ENCODE results near the gene DPP6.

Gene DPP6

GRCh38 chr7:154451480-154452457, 399.6 kb downstream of the DPP6 start:
- no peak for DNase-seq (ENCODE audit: low read depth)

- no peak for DNase-seq (ENCODE audit: low read depth)
Observed at GRCh38 chr7:154463794-154464193, 411.6 kb downstream of the DPP6 start.

DNA sequence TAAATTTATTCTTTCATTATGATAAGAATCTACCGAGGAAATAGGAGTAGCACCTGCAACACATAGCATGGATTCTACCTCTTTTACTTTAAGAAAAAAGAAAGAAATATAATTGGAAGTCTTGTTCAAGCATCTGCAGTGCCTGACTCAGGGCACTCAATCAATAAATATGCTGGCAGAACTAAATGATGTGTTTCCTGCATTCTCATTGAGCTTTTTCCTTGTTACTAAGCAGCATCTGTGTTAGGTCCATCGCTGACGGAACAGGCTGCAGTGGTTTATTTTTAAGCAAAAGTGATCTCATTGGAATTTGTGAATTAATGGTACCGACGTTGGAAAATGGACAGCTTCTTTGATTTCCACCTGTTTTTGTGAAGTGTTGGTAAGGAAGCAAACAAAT, 417.5 kb downstream of the DPP6 start:
- no peak for DNase-seq (ENCODE audit: low read depth)

GRCh38 chr7:154472343-154472742, 420.1 kb downstream of the DPP6 start:
- DNase-seq (ENCODE audit: low read depth): no peak

DNA sequence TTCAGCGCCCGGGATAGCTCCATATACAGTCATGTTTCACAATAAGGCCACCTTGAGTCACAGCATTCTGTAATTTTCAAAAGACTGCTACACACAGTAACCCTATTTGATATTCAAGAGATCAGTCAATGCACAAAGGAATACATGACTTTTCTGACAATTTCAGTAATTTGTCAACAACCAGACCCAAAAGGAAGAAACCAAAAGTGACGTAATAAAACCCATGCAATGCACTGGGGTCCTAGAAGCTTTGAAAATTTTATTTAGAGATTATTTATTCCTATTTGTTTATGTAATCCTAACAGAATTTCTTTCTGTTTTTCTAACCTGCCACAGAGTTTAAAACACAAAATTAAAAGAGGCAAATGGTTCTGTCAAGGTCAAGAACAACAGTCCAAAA, 421.2 kb downstream of the DPP6 start:
- no peak for DNase-seq (ENCODE audit: low read depth)

GRCh38 chr7:154474903-154475520, 422.8 kb downstream of the DPP6 start:
- no peak for DNase-seq (ENCODE audit: low read depth)

DNA sequence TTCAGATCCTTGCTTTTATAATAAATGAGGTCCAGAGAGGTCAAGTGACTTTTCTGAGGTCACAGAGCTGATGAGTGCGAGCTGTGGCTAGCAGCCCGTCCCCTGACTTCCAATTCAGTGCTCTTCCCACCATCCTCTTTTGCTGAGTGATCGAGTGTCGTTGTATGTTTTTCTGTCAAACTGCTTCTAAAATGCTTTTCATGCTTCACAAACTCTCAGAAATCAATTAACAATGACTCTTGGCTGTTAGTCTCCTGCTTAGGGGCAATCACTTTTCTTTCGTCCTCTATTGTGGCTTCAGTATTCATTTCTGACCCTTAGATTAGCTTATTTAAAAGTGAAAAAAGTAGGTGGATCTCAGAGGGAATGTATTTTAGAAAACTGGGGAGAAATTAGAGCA, 423.7 kb downstream of the DPP6 start:
- no peak for DNase-seq (ENCODE audit: low read depth)

DNA sequence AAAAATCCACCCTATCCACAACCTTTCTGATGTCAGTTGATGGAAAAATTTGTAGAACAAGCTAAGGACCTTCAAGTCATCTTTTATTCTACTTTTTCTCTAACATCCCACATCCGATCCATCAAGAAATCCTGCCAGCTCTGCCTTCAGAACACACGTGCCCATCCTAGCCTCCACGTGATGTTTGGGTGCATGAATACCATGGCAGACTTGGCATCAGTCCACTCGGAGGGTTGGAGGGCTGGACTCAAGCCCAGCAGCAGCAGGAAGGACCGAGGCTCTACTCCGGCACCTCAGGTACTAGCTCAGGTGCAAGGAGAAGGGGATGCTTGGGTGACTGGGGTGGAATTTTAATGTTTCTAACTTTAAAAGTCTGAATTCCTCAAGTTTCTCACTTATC, 428.6 kb downstream of the DPP6 start:
- no peak for DNase-seq (ENCODE audit: low read depth)

- no peak for DNase-seq (ENCODE audit: low read depth)
Observed at GRCh38 chr7:154482863-154483262, 430.7 kb downstream of the DPP6 start.

DNA sequence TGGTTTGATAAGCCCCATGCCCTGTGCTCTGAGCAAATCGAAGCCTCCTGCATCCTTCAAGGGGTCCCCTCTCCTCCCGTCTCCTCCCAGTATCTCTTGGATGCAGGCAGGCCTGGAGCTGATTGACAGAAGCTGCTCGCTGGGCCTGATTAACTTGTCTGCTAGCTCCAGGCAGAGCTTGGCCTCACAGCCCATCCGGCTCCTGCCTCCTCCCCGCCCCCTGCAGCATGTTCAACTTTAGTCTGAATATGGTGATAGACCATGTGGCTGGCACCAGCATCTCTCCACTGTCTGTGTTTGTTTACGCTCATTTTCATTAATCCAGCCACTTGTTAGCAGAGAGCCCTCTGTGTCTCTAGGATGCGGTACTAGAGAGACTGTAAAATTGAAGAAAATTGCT, 432.2 kb downstream of the DPP6 start:
- no peak for DNase-seq (ENCODE audit: low read depth)

- no peak for DNase-seq (ENCODE audit: low read depth)
Observed at GRCh38 chr7:154484943-154485342, 432.7 kb downstream of the DPP6 start.

DNA sequence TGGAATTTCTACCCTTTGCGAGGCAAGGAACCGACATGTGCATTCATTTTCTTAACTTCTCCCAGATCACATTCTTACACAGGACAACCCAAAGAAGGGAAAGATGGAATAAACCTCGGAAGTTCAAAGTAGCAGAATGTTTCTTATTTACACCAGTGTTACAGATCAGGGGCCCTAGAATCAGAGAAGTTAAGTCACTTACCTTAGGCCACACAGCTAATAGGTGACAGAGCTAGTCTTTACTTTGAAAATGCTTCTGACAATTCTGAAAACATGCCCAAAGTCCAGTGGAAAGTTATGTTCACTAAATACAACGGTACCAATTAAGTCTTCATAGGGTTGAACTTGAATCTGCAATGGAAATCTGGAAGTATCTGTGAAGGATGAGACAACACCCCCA, 437.7 kb downstream of the DPP6 start:
- DNase-seq (ENCODE audit: low read depth): no peak

DNA sequence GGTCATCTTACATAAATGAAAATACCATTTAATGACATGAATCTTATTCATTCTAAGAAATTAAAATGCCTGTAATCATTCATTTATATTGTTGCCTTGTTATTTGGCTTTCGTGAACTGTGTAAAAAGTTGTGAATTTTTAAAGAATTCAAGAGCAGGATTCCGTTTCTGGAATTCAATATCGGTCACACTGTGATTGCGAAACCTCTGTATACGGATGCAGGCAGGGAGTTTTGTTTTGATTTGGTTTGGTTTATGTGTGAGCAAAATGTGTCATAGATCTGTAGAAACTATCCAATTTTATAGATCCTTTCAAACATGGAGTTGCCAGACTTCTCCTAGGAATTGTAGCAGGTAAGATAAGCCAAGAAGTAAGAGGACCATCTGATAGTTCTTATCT, 441.4 kb downstream of the DPP6 start:
- DNase-seq (ENCODE audit: low read depth): no peak

DNA sequence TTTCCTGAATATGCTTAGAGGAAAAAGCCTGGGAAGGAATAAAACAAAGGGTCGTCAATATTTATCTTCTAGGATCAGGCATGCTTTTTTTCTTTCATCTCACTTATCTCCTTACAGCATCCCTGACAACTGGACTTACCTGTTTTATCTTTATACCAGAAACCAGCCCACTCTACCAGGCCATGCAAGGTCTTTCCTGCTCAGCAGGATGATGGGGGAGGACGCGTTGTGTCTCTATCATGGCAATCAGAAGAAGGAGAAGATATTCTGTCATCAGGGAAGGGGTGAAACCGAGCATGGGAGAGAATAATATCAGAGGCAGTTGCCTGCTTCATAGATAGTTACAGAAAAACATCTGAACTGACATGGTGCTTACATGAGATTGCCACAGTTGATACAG, 445.6 kb downstream of the DPP6 start:
- DNase-seq (ENCODE audit: low read depth): no peak

GRCh38 chr7:154503962-154504550, 451.9 kb downstream of the DPP6 start:
- DNase-seq (ENCODE audit: low read depth): no peak

GRCh38 chr7:154504918-154505317, 452.7 kb downstream of the DPP6 start:
- DNase-seq (ENCODE audit: low read depth): no peak

- DNase-seq (ENCODE audit: low read depth): no peak
Observed at GRCh38 chr7:154505362-154505761, 453.2 kb downstream of the DPP6 start.

GRCh38 chr7:154509192-154509591, 457.0 kb downstream of the DPP6 start:
- no peak for DNase-seq (ENCODE audit: low read depth)

- DNase-seq (ENCODE audit: low read depth): no peak
Observed at GRCh38 chr7:154512121-154512833, 460.1 kb downstream of the DPP6 start.

DNA sequence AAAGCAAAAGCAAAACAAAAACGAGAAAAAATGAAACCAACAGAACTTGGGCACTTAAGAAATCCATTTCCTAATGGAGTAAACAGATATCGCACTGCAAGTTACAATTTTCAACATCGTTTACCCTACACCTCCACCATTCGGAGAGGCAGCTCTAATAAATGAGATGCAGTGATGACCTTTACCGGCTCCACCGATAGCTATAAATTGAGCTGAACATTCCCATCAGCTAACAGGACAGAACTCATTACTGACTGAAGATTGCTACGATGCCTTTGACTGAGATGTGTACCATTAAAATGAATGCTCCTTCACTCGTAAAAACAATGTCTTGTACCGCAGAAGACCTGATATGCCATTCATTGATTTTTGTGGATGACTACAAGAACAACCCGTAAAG, 465.6 kb downstream of the DPP6 start:
- DNase-seq (ENCODE audit: low read depth): no peak

DNA sequence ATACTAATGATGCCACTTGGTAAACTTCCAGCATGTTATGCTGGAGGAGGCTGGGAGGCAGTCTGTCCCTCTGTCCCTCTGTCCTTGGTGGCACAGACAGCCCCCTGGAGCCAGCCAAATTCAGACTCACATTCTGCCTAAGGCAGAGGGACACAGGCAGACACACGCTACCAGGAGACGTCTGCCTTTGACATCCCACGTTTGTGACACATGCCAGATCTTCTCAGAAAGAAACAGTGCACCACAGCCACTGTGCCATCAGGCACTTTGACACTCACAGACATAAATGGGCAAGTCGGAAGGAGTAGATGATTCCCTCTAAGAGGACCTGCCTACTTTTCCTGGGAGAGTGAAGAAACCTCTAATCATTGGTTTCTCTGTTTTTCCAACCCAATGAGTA, 467.0 kb downstream of the DPP6 start:
- DNase-seq (ENCODE audit: low read depth): no peak

GRCh38 chr7:154530136-154530535, 477.9 kb downstream of the DPP6 start:
- DNase-seq (ENCODE audit: low read depth): no peak

DNA sequence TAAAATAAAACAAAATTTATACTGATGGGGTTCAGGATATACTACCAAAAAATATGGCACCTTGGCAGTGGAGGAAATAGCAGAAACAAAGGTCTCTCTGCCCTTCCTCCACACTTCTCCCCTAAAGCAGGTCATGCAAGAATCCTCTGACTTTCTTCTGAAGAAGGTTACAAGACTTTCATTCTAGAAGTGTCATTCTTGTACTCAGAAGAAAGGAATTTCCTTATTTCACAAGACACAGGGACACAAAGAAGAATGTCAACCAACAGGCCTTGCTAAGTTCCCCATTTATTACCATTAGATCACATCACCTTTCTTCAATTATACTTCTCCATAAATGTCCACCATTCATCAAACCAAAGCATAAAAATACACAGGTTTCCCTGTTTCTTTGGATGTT, 480.6 kb downstream of the DPP6 start:
- DNase-seq (ENCODE audit: low read depth): no peak
